A549 (cell line): ENCODE measurements around the gene NUAK1. TPM values are rescaled to one million over a fixed set of nuclear protein-coding genes. Genes with fewer than 3 reads are reported as not detected.

Experiments used
- ATAC-seq, 2 experiments: fragments of 200-7000 bp in 1 of 2; fragments of >200 bp in 1 of 2; cut with Nextera tagmentation in 1 of 2; cut with Tn5 transposase in 1 of 2; 3 replicates each; pipeline versions ENCODE4 v1.8.0 to v1.9.1; 2018 to 2020; ENCODE audit warnings: mild to moderate bottlenecking in 1 of 2, moderate library complexity in 1 of 2
- CTCF ChIA-PET: fragments of 300-600 bp; sonication (Branson Sonifier 250); formaldehyde crosslinking; extraction: SDS; loops from one replicate; lab custom pipeline; 2021; ENCODE audit warnings: antibody characterized with exemption, inconsistent platforms; lab: Yijun Ruan, JAX
- POLR2A ChIA-PET: fragments of 350-600 bp; formaldehyde crosslinking; extraction: SDS; loops from one replicate; lab custom pipeline; 2021; ENCODE audit warnings: antibody characterized with exemption, inconsistent platforms; lab: Yijun Ruan, JAX
- DNase-seq, 2 experiments: peaks; one replicate each; pipeline versions ENCODE4 v3.0.0 to v3.0.0-alpha.2; 2011 to 2016; ENCODE audit warnings: low read depth in 1 of 2, low spot score in 1 of 2
- FAIRE-seq: peaks from 2 replicates; lab custom pipeline; 2011; peaks lifted over from hg19 to GRCh38; lab: Jason Lieb, UNC
- H3K27ac ChIP-seq, 2 experiments: fragments of >200 bp; sonication (Bioruptor Twin); formaldehyde crosslinking; 3 replicates each; pipeline ENCODE4 v1.5.1; 2016 to 2017
- H3K4me1 ChIP-seq: fragments of >200 bp; sonication (Bioruptor Twin); formaldehyde crosslinking; 3 replicates; pipeline ENCODE4 v1.6.1; 2016
- H3K4me2 ChIP-seq: fragments of >200 bp; sonication (Bioruptor Twin); formaldehyde crosslinking; 3 replicates; pipeline ENCODE4 v1.6.1; 2016
- H3K4me3 ChIP-seq: fragments of >200 bp; sonication (Bioruptor Twin); formaldehyde crosslinking; 3 replicates; pipeline ENCODE4 v1.5.1; 2016
- H3K9me3 ChIP-seq: fragments of >200 bp; sonication (Bioruptor Twin); formaldehyde crosslinking; 3 replicates; pipeline ENCODE4 v1.6.1; 2016
- EHF ChIP-seq: fragments of 250-450 bp; sonication (Bioruptor Pico); IDR thresholded peaks from 2 replicates; pipeline ENCODE4 v1.5.0; 2020; ENCODE audit warnings: mild to moderate bottlenecking
- EP300 ChIP-seq, 2 experiments: fragments of >200 bp; sonication (Bioruptor Twin); formaldehyde crosslinking; IDR thresholded peaks; 2 replicates in 1 of 2; 3 replicates in 1 of 2; pipeline ENCODE4 v1.6.1; 2016 to 2017
- FOSB ChIP-seq: fragments of 250-450 bp; sonication (Bioruptor Pico); IDR thresholded peaks from 2 replicates; pipeline ENCODE4 v1.5.0; 2020; ENCODE audit warnings: mild to moderate bottlenecking, moderate library complexity
- FOXS1 ChIP-seq: fragments of 250-450 bp; sonication (Bioruptor Pico); IDR thresholded peaks from 2 replicates; pipeline ENCODE4 v1.5.0; 2020; ENCODE audit warnings: mild to moderate bottlenecking, moderate library complexity
- GATA3 ChIP-seq: IDR thresholded peaks from 2 replicates; pipeline ENCODE4 v1.6.1; 2012; ENCODE audit warnings: borderline replicate concordance
- HEYL ChIP-seq: fragments of 250-450 bp; sonication (Bioruptor Pico); IDR thresholded peaks from 2 replicates; pipeline ENCODE4 v1.8.0; 2021; ENCODE audit warnings: mild to moderate bottlenecking, moderate library complexity
- HOXB5 ChIP-seq: fragments of 250-450 bp; sonication (Bioruptor Pico); IDR thresholded peaks from 2 replicates; pipeline ENCODE4 v1.5.0; 2020; ENCODE audit warnings: mild to moderate bottlenecking, moderate library complexity
- KDM1A ChIP-seq: fragments of 200-600 bp; sonication (generic); IDR thresholded peaks from 2 replicates; pipeline ENCODE4 v1.6.1; 2016; ENCODE audit warnings: low read depth, mild to moderate bottlenecking
- KDM5A ChIP-seq: fragments of 200-600 bp; sonication (generic); IDR thresholded peaks from 2 replicates; pipeline ENCODE4 v1.6.1; 2016; ENCODE audit warnings: antibody characterized with exemption, mild to moderate bottlenecking
- MAFK ChIP-seq: fragments of 450-650 bp; IDR thresholded peaks from 2 replicates; pipeline ENCODE4 v1.6.1; 2014; ENCODE audit not compliant: partially characterized antibody
- NFE2L2 ChIP-seq: fragments of 150-350 bp; conservative IDR thresholded peaks from 2 replicates; pipeline ENCODE4 v1.6.1; 2014; ENCODE audit warnings: low read length
- NPAS2 ChIP-seq: fragments of 250-450 bp; sonication (Bioruptor Pico); IDR thresholded peaks from 2 replicates; pipeline ENCODE4 v1.8.0; 2022; ENCODE audit warnings: mild to moderate bottlenecking, moderate library complexity, borderline replicate concordance
- NR3C1 ChIP-seq: fragments of >200 bp; sonication (Bioruptor Twin); formaldehyde crosslinking; IDR thresholded peaks from 3 replicates; pipeline ENCODE4 v1.6.1; 2017
- PHF8 ChIP-seq: fragments of 200-600 bp; sonication (generic); IDR thresholded peaks from 2 replicates; pipeline ENCODE4 v1.6.1; 2016; ENCODE audit warnings: low read depth, mild to moderate bottlenecking, antibody characterized with exemption, moderate library complexity, borderline replicate concordance
- POLR2A ChIP-seq: IDR thresholded peaks from 2 replicates; pipeline ENCODE4 v1.6.1; 2012; ENCODE audit warnings: mild to moderate bottlenecking, low read length
- POLR2AphosphoS2 ChIP-seq: conservative IDR thresholded peaks from 2 replicates; pipeline ENCODE4 v1.6.1; 2012; ENCODE audit warnings: low read length, improper control_type of control experiment, inconsistent platforms
- RCOR1 ChIP-seq: fragments of 150-350 bp; IDR thresholded peaks from 2 replicates; pipeline ENCODE4 v1.6.1; 2014; ENCODE audit warnings: antibody characterized with exemption, low read length, low read depth
- RNF2 ChIP-seq: fragments of 200-600 bp; sonication (generic); IDR thresholded peaks from 2 replicates; pipeline ENCODE4 v1.6.1; 2016; ENCODE audit warnings: low read depth, mild to moderate bottlenecking, antibody characterized with exemption, moderate library complexity, borderline replicate concordance
- TFCP2L1 ChIP-seq: fragments of 250-450 bp; sonication (Bioruptor Pico); IDR thresholded peaks from 2 replicates; pipeline ENCODE4 v1.5.0; 2021; ENCODE audit warnings: mild to moderate bottlenecking
- TP53 ChIP-seq: fragments of 250-450 bp; sonication (Bioruptor Pico); IDR thresholded peaks from 2 replicates; pipeline ENCODE4 v1.5.0; 2021; ENCODE audit warnings: mild to moderate bottlenecking, moderate library complexity
- ZFP36 ChIP-seq: fragments of 450-650 bp; IDR thresholded peaks from 2 replicates; pipeline ENCODE4 v1.6.1; 2014; ENCODE audit warnings: borderline replicate concordance; ENCODE audit not compliant: partially characterized antibody
- ZSCAN20 ChIP-seq: fragments of 250-450 bp; sonication (Bioruptor Pico); IDR thresholded peaks from 2 replicates; pipeline ENCODE4 v1.8.0; 2022; ENCODE audit warnings: mild to moderate bottlenecking, moderate library complexity
- WGBS: methylation state at CpG from one replicate; pipeline ENCODE4 v1.1.6; 2017; ENCODE audit errors: missing lambda C conversion rate; 5-methylcytosine and 5-hydroxymethylcytosine counted together
- polyA plus RNA-seq, 4 experiments: library from polyadenylated mRNA; depleted of rRNA in 3 of 4; stranded (reverse); fragments of >200 nt; fragmentation: RNase III in 1 of 4; extraction: RNeasy Plus Mini Kit Qiagen cat#74134 plus additional on column Dnase treatment in 1 of 4; gene quantifications; 2 replicates in 3 of 4; 3 replicates in 1 of 4; pipeline ENCODE4 v1.2.3, GENCODE V29; 2011 to 2017
- TF ChIP-seq, protein P1 (sequence below): IDR thresholded peaks from 2 replicates; pipeline ENCODE4 v1.6.1; 2012; ENCODE audit warnings: low read depth, borderline replicate concordance
- TF ChIP-seq, protein P2 (sequence below): fragments of 200-600 bp; sonication (generic); IDR thresholded peaks from 2 replicates; pipeline ENCODE4 v1.6.1; 2016; ENCODE audit warnings: antibody characterized with exemption, mild to moderate bottlenecking, moderate library complexity
- TF ChIP-seq, protein P3 (sequence below): IDR thresholded peaks from 2 replicates; pipeline ENCODE4 v1.6.1; 2012
- TF ChIP-seq, protein P4 (sequence below): IDR thresholded peaks from 2 replicates; pipeline ENCODE4 v1.6.1; 2012
- TF ChIP-seq, protein P5 (sequence below): fragments of >200 bp; sonication (Bioruptor Twin); formaldehyde crosslinking; IDR thresholded peaks from 2 replicates; pipeline ENCODE4 v1.6.1; 2016

The NUAK1 gene
- polyA plus RNA-seq, 2 of the 4 experiments (the other 2 are of a cell fraction): 20.8 to 22.3 TPM

- POLR2A ChIA-PET: no interaction called here
- Histone ChIP-seq H3K4me1 (peaks cover 25% of the 10 kb centered on the region; the same call in 1 of the 3 replicates), H3K4me3 (no peak overlapping the region), H3K4me2 (no peak overlapping the region), H3K27ac (no peak overlapping the region), H3K9me3 (no peaks in the 10 kb centered on the region)
- CTCF ChIA-PET: interaction anchor here (0.5 to 2.3 kb wide), 5 partner anchors 9 to 725 kb away, joined by 3 to 13 read pairs (median 7); no protein-coding TSS in a partner anchor
- FAIRE-seq (no peak), ATAC-seq (no peak), DNase-seq (no peak)
- 76% methylated on average over 14 of the region's 14 CpGs for WGBS
- no peak for TF ChIP-seq EP300 (IDR thresholded peaks at IDR 0.05)
- no peak for TF ChIP-seq ZSCAN20 (CRISPR knock-in tag)
- TF ChIP-seq PHF8: no peak
- TF ChIP-seq HEYL: no peak
- TF ChIP-seq NPAS2 (CRISPR knock-in tag): no peak
- TF ChIP-seq ZFP36: no peak
- no peak for TF ChIP-seq POLR2AphosphoS2
- no peak for TF ChIP-seq TFCP2L1
- TF ChIP-seq, protein P1, sequence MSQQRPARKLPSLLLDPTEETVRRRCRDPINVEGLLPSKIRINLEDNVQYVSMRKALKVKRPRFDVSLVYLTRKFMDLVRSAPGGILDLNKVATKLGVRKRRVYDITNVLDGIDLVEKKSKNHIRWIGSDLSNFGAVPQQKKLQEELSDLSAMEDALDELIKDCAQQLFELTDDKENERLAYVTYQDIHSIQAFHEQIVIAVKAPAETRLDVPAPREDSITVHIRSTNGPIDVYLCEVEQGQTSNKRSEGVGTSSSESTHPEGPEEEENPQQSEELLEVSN: no peak
- TF ChIP-seq KDM1A: no peak
- TF ChIP-seq POLR2A: no peak
Measured at GRCh38 chr12:106145539-106146447, 7.0 kb upstream of the NUAK1 start.

DNA sequence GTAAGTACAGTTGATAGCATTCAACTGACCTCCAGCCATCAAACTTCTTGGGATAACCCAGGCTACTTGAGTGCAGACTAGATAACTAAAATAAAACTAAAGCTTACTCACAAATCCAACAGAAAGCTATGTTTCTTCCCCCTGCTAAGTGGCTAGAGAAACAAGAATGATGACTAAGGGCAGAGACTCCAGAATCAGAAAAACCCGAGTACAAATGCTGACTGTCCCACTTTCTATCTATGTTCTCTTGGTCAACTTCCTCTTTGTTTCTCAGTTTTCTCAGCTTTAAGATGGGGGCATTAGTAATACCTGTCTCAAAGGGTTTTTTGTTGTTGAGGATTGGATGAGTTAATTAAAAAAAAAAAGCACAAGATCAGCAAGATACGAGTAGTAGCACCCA, 6.1 kb upstream of the NUAK1 start:
- Histone ChIP-seq H3K4me3 (no peak overlapping the region), H3K9me3 (no peaks in the 10 kb centered on the region), H3K4me1 (peaks cover 34% of the 10 kb centered on the region; the same call in 2 of the 3 replicates), H3K27ac (no peak overlapping the region), H3K4me2 (no peak overlapping the region)
- DNase-seq (no peak), FAIRE-seq (no peak), ATAC-seq (no peak)
- ChIA-PET CTCF (interaction anchor here (0.9 to 2.3 kb wide), 8 partner anchors 9 to 727 kb away, joined by 3 to 13 read pairs (median 4); no protein-coding TSS in a partner anchor), POLR2A (no interaction called here)
- 50% methylated on average over 2 of the region's 2 CpGs for WGBS
- TF ChIP-seq GATA3 (no peak), MAFK (peak; percentile 51)

DNA sequence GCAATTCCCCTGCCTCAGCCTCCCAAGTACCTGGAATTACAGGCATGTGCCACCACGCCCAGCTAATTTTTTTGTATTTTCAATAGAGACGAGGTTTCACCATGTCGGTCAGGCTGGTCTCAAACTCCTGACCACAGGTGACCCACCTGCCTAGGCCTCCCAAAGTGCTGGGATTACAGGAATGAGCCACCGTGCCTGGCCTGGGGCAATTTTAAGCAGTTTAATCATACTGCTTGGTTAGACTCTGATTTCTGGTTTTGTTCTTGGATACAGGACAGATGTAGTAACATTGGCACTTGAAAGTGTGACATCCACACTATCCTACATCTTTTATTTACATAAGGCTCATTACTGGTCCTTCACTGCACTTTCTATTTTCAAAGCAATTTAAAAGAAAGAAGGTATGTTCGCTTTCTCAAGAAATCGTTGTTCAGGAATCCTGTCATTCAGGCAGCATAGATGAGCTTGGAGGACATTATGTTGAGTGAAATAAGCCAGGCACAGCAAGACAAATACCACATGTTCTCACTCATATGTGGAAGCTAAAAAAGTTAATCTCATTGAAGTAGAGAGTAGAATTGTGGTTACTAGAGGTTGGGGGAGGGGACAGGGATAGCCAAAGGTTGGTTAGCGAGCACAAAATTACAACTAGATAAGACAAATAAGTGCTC, 4.0 kb upstream of the NUAK1 start:
- Histone ChIP-seq H3K4me2 (0 out of 3 replicates have a peak overlapping the region, but pooled peaks have one; percentile 4), H3K4me1 (peaks cover 34% of the 10 kb centered on the region; the same call in 2 of the 3 replicates), H3K9me3 (no peaks in the 10 kb centered on the region), H3K4me3 (no peak overlapping the region), H3K27ac (no peak overlapping the region)
- no peak for ATAC-seq
- POLR2A ChIA-PET: interaction anchor here (0.6 kb wide), 1 partner anchor 57 kb away, joined by 4 read pairs; no protein-coding TSS in a partner anchor
- no peak for DNase-seq
- FAIRE-seq: no peak
- 87% methylated on average over 7 of the region's 7 CpGs for WGBS
- CTCF ChIA-PET: interaction anchor here (0.6 to 1.2 kb wide), 2 partner anchors 14 to 438 kb away, joined by 3 read pairs; no protein-coding TSS in a partner anchor
- TF ChIP-seq RCOR1: no peak
- no peak for TF ChIP-seq NFE2L2
- no peak for TF ChIP-seq FOSB (CRISPR knock-in tag)
- TF ChIP-seq, protein P2, sequence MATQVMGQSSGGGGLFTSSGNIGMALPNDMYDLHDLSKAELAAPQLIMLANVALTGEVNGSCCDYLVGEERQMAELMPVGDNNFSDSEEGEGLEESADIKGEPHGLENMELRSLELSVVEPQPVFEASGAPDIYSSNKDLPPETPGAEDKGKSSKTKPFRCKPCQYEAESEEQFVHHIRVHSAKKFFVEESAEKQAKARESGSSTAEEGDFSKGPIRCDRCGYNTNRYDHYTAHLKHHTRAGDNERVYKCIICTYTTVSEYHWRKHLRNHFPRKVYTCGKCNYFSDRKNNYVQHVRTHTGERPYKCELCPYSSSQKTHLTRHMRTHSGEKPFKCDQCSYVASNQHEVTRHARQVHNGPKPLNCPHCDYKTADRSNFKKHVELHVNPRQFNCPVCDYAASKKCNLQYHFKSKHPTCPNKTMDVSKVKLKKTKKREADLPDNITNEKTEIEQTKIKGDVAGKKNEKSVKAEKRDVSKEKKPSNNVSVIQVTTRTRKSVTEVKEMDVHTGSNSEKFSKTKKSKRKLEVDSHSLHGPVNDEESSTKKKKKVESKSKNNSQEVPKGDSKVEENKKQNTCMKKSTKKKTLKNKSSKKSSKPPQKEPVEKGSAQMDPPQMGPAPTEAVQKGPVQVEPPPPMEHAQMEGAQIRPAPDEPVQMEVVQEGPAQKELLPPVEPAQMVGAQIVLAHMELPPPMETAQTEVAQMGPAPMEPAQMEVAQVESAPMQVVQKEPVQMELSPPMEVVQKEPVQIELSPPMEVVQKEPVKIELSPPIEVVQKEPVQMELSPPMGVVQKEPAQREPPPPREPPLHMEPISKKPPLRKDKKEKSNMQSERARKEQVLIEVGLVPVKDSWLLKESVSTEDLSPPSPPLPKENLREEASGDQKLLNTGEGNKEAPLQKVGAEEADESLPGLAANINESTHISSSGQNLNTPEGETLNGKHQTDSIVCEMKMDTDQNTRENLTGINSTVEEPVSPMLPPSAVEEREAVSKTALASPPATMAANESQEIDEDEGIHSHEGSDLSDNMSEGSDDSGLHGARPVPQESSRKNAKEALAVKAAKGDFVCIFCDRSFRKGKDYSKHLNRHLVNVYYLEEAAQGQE: no peak
- no peak for TF ChIP-seq EHF (CRISPR knock-in tag)
- no peak for TF ChIP-seq KDM5A
- no peak for TF ChIP-seq KDM1A
- TF ChIP-seq, protein P3, sequence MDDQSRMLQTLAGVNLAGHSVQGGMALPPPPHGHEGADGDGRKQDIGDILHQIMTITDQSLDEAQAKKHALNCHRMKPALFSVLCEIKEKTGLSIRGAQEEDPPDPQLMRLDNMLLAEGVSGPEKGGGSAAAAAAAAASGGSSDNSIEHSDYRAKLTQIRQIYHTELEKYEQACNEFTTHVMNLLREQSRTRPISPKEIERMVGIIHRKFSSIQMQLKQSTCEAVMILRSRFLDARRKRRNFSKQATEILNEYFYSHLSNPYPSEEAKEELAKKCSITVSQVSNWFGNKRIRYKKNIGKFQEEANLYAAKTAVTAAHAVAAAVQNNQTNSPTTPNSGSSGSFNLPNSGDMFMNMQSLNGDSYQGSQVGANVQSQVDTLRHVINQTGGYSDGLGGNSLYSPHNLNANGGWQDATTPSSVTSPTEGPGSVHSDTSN: no peak
- TF ChIP-seq NR3C1: no peak
- TF ChIP-seq, protein P4, sequence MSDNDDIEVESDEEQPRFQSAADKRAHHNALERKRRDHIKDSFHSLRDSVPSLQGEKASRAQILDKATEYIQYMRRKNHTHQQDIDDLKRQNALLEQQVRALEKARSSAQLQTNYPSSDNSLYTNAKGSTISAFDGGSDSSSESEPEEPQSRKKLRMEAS: no peak
- TF ChIP-seq NPAS2 (CRISPR knock-in tag): no peak
- no peak for TF ChIP-seq RNF2
- TF ChIP-seq FOXS1 (CRISPR knock-in tag): no peak
- TF ChIP-seq ZFP36: no peak
- no peak for TF ChIP-seq HOXB5 (CRISPR knock-in tag)
- TF ChIP-seq, protein P5, sequence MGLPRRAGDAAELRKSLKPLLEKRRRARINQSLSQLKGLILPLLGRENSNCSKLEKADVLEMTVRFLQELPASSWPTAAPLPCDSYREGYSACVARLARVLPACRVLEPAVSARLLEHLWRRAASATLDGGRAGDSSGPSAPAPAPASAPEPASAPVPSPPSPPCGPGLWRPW: no peak
- no peak for TF ChIP-seq TP53 (CRISPR knock-in tag)
- no peak for TF ChIP-seq ZSCAN20 (CRISPR knock-in tag)
